Activated naive CD8-positive, alpha-beta T cell treated with anti-CD3 and anti-CD28 coated beads, Interleukin-2, amount 10 ng/mL, durations not matched to agents 7 days and 5 days (primary cell): ENCODE results near the gene KIF5A. TPM values are rescaled to one million over a fixed set of nuclear protein-coding genes. Genes with fewer than 3 reads are reported as not detected.

Source experiments
- ATAC-seq: fragments of 150-1000 bp; cut with Tn5 transposase; one replicate; pipeline ENCODE4 v1.10.0; 2021; ENCODE audit warnings: low read depth, moderate library complexity
- POLR2A ChIA-PET: fragments of 350-600 bp; sonication (Branson Sonifier 250); formaldehyde crosslinking; loops from one replicate; lab custom pipeline; 2021; ENCODE audit warnings: antibody characterized with exemption; lab: Charles Lee
- DNase-seq: peaks from one replicate; pipeline ENCODE4 v3.0.0; 2021
- H3K27ac Mint-ChIP-seq: one replicate; pipeline ENCODE4 v1.8.0; 2022; ENCODE audit warnings: mild to moderate bottlenecking, mixed read lengths
- H3K27me3 Mint-ChIP-seq: one replicate; pipeline ENCODE4 v1.8.0; 2022; ENCODE audit warnings: mild to moderate bottlenecking, moderate library complexity, mixed read lengths
- H3K36me3 Mint-ChIP-seq: one replicate; pipeline ENCODE4 v1.8.0; 2021; ENCODE audit warnings: mild to moderate bottlenecking, mixed read lengths
- H3K4me1 Mint-ChIP-seq: one replicate; pipeline ENCODE4 v1.8.0; 2021; ENCODE audit warnings: mixed read lengths
- H3K4me3 Mint-ChIP-seq: one replicate; pipeline ENCODE4 v1.8.0; 2022; ENCODE audit warnings: mild to moderate bottlenecking, moderate library complexity, mixed read lengths
- H3K9me3 Mint-ChIP-seq: one replicate; pipeline ENCODE4 v1.8.0; 2021; ENCODE audit warnings: mixed read lengths
- microRNA-seq: library from miRNA; unstranded; fragments of <30 nt; microRNA quantifications from one replicate; pipeline ENCODE4 v1.2.0, GENCODE V29; 2022
- total RNA-seq, 2 experiments: library from RNA; stranded (reverse); gene quantifications; one replicate each; pipeline ENCODE4 v1.2.3, GENCODE V29; 2021

Gene KIF5A
- total RNA-seq, 2 experiments from 2014 or later: 1.4 to 1.6 TPM

DNA sequence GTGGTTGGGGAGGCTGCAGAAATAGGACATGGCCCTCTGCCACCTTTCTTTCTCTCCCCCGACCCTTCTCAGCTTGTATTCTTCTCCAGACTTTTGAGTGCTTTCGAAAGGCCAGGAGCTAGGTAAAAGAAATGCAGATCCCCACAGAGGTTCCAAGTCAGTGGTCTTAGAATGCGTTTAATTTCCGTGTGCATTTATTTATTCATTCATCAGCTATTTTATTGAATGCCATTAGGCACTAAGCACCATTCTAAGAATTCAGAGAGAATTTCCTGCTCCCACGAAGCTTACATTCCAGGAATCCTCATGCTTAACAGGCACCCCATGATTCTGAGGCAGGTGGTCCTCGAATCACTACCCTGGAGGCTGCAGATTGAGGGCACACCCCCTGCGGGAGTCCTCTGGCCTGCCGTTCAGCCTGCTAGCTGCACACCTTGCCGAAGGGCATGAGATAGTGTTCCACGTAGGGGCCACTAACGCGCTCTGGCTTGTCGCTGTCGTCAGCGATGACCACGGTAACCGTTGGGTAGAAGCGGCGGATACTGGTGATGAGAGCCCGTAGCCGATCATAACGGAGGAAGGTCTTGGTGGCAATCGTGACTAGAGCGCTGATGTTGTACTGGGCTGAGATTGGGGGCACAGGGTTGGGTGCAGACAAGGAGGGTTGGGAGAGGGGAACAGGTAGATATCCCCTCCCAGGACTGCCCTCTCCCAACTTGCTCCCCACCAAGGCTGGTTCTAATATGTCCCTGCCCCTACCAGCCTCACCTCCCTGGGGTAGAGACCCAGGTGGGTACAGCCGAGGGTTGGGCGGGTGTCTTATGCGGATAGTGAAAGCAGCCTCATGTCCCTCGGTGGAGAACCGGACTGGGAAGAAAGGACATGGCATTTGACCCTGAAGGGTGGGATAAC, 78.7 kb downstream of the KIF5A start:
- no peak for ATAC-seq
- H3K4me1 Mint-ChIP-seq: peaks cover 12% of the 10 kb centered on the region
- no peaks in the 10 kb centered on the region for H3K36me3 Mint-ChIP-seq
- H3K27ac Mint-ChIP-seq: no peak overlapping the region
- H3K27me3 Mint-ChIP-seq: peaks cover 89% of the 10 kb centered on the region
- POLR2A ChIA-PET: no interaction called here
- DNase-seq: no peak
- H3K4me3 Mint-ChIP-seq: peak overlapping the region; percentile 48
- no peaks in the 10 kb centered on the region for H3K9me3 Mint-ChIP-seq

- Mint-ChIP-seq H3K36me3 (no peaks in the 10 kb centered on the region), H3K4me3 (no peak overlapping the region), H3K9me3 (no peaks in the 10 kb centered on the region), H3K27me3 (peaks cover 80% of the 10 kb centered on the region), H3K4me1 (peaks cover 12% of the 10 kb centered on the region), H3K27ac (no peak overlapping the region)
- DNase-seq (no peak), ATAC-seq (no peak)
- POLR2A ChIA-PET: no interaction called here
Measured at GRCh38 chr12:57629897-57630471, 80.1 kb downstream of the KIF5A start.

DNA sequence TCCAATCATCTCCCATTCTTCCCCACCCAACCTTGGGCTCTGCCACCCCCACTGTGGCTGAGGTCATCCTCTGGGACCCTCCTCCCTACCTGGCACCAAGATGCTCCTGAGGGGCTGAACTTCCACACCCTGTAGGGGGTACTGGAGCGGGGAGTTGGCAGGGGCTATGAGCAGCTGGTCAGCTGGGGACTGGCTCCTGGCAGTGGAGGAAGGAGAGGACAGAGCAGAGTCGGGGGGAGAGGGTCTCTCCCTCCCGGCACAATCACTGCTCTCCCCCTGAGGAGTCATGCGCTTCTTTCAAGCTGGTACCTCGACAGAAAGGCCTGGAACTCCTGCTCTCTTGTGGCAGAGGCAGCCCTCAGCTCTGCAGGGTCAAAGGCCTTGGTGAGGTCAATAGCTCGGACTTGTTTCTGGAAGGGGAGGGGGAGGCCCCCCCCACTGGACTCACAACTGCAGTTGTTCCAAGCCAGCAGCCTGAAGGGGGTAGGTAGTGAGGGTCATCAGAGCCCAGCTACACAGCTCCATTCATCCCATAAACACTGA, 81.1 kb downstream of the KIF5A start:
- Mint-ChIP-seq H3K9me3 (no peaks in the 10 kb centered on the region), H3K4me1 (peaks cover 12% of the 10 kb centered on the region), H3K27ac (no peak overlapping the region), H3K27me3 (peaks cover 73% of the 10 kb centered on the region), H3K4me3 (no peak overlapping the region), H3K36me3 (no peaks in the 10 kb centered on the region)
- POLR2A ChIA-PET: no interaction called here
- no peak for DNase-seq
- no peak for ATAC-seq

- Mint-ChIP-seq H3K9me3 (no peaks in the 10 kb centered on the region), H3K4me1 (peaks cover 12% of the 10 kb centered on the region), H3K27ac (no peak overlapping the region), H3K27me3 (peaks cover 69% of the 10 kb centered on the region), H3K36me3 (no peaks in the 10 kb centered on the region), H3K4me3 (peak overlapping the region; percentile 78)
- DNase-seq: peak; percentile 28
- POLR2A ChIA-PET: no interaction called here
- ATAC-seq: no peak
Measured at GRCh38 chr12:57631566-57632072, 81.8 kb downstream of the KIF5A start.

- peak; percentile 33 for ATAC-seq
- H3K4me1 Mint-ChIP-seq: peaks cover 9% of the 10 kb centered on the region
- peak overlapping the region; percentile 78 for H3K4me3 Mint-ChIP-seq
- peaks cover 65% of the 10 kb centered on the region for H3K27me3 Mint-ChIP-seq
- no peaks in the 10 kb centered on the region for H3K36me3 Mint-ChIP-seq
- H3K9me3 Mint-ChIP-seq: no peaks in the 10 kb centered on the region
- DNase-seq: peak; percentile 56
- H3K27ac Mint-ChIP-seq: no peak overlapping the region
- POLR2A ChIA-PET: no interaction called here
Measured at GRCh38 chr12:57632073-57632957, 82.5 kb downstream of the KIF5A start.

DNA sequence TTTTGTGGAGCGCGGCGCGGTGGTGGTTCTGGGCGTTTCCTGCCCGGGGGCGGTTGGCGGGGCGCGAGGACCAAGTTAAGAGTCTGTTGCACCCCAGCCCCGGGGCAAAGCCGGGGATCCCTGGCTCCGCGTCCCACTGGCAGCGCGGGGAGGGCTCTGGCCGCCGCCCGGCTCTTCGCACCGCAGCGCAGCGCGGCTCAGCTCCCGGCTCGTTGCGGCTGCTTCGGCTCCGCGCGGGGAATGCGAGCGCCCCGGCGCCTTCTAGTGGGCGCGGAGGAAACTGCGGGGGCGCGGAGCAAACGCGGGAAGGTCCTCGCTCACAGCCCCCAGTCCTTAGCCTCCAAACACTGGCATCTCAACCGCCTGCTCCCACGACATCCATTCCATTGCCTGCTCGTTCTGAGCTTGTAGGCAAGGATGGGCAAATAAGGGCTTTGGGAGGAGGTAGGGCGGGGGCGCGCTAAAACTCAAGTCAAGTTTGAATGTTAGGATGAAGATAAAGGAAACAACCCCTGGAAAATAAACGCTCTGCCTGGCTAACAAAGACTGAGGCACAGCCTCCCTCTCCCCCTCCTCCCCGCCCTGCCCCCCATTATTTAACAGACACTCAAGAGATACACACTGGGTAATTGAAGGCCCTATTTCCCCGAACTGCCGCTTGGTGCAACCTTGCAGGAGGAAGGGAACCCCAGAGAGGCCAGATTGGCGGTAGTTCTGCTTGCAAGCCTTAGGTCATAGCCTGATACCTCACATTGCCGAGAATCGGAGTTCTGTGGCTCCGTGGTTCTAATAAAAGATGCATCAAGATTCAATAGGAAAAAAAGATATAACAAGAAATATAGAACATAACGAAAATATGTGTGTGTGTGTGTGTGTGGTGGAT, 83.4 kb downstream of the KIF5A start, which contains the start of gene B4GALNT1:
B4GALNT1 (minus strand) TSS at position 244 of the 883 bp plus-strand sequence. CDS start 1,069 bp downstream, outside the sequence.
- POLR2A ChIA-PET: no interaction called here

More for the DNA sequence above, 83.4 kb downstream of the KIF5A start, which contains the start of gene B4GALNT1:
- peak; percentile 79 for ATAC-seq
- no peaks in the 10 kb centered on the region for H3K9me3 Mint-ChIP-seq
- H3K36me3 Mint-ChIP-seq: no peaks in the 10 kb centered on the region
- peak within 1 kb of the TSS; percentile 78 for H3K4me3 Mint-ChIP-seq
- H3K27ac Mint-ChIP-seq: no peak within 1 kb of the TSS
- peaks cover 58% of the 10 kb centered on the region for H3K27me3 Mint-ChIP-seq
- peak; percentile 84 for DNase-seq
- peaks cover 7% of the 10 kb centered on the region for H3K4me1 Mint-ChIP-seq

Small RNAs within 50 kb of the gene (microRNA-seq; reads per million reads assigned to microRNA genes)
- 2.8 reads per million for gene MIR616
- gene MIR6758: not detected

Other genes with a start within 250 kb of the KIF5A start
- 10 to 100 TPM; 91.5 to 97.1 TPM for gene R3HDM2, start 119.0 kb upstream of the KIF5A start, total RNA-seq
- gene INHBC, start 115.3 kb upstream of the KIF5A start, total RNA-seq: under 1 TPM in 1 of 2 experiments, not detected in 1; 0.14 TPM
- not detected for gene INHBE, start 94.7 kb upstream of the KIF5A start, total RNA-seq
- under 1 TPM; 0.54 to 0.86 TPM for gene GLI1, start 90.3 kb upstream of the KIF5A start, total RNA-seq
- gene ARHGAP9, start 70.2 kb upstream of the KIF5A start, total RNA-seq: 100 to 1,000 TPM; 282 to 304 TPM
- gene MARS1, start 62.0 kb upstream of the KIF5A start, total RNA-seq: 100 to 1,000 TPM; 293 to 306 TPM
- gene DDIT3, start 29.5 kb upstream of the KIF5A start, total RNA-seq: 10 to 100 TPM; 34.4 to 37.2 TPM
- 10 to 100 TPM; 94.2 to 96.7 TPM for gene MBD6, start 27.2 kb upstream of the KIF5A start, total RNA-seq
- gene DCTN2, start 2.9 kb upstream of the KIF5A start, total RNA-seq: 10 to 100 TPM; 81.0 to 84.4 TPM
- gene PIP4K2C, start 41.1 kb downstream of the KIF5A start, total RNA-seq: 10 to 100 TPM; 21.6 to 24.1 TPM
- 10 to 100 TPM; 31.5 to 32.8 TPM for gene DTX3, start 54.8 kb downstream of the KIF5A start, total RNA-seq
- gene ARHGEF25, start 61.4 kb downstream of the KIF5A start, total RNA-seq: 1 to 10 TPM; 1.3 to 1.4 TPM
- under 1 TPM; 0.65 to 0.80 TPM for gene B4GALNT1, start 83.2 kb downstream of the KIF5A start, total RNA-seq
- 100 to 1,000 TPM; 135 to 140 TPM for gene OS9, start 144.1 kb downstream of the KIF5A start, total RNA-seq
- 10 to 100 TPM; 68.3 to 71.6 TPM for gene AGAP2, start 188.7 kb downstream of the KIF5A start, total RNA-seq
- gene TSPAN31, start 195.0 kb downstream of the KIF5A start, total RNA-seq: 10 to 100 TPM; 19.6 to 23.2 TPM
- gene CDK4, start 202.3 kb downstream of the KIF5A start, total RNA-seq: 100 to 1,000 TPM in 1 of 2 experiments, 10 to 100 TPM in 1; 98.4 to 100 TPM
- gene MARCHF9, start 205.1 kb downstream of the KIF5A start, total RNA-seq: 10 to 100 TPM; 37.1 to 38.3 TPM
- 1 to 10 TPM; 2.4 to 2.6 TPM for gene CYP27B1, start 217.0 kb downstream of the KIF5A start, total RNA-seq
- gene METTL1, start 222.1 kb downstream of the KIF5A start, total RNA-seq: 10 to 100 TPM; 13.9 to 14.9 TPM
- 1 to 10 TPM; 3.8 to 4.1 TPM for gene EEF1AKMT3, start 222.6 kb downstream of the KIF5A start, total RNA-seq
- gene TSFM, start 232.7 kb downstream of the KIF5A start, total RNA-seq: 10 to 100 TPM; 23.0 to 24.4 TPM